ENCODE data around the gene OR1D5.
"Not testable (repeated sequence)": the region's sequence is repeated elsewhere in the genome, so short reads cannot be mapped to it uniquely, and the experiment has no call there.

Gene OR1D5

GRCh38 chr17:3063507-3063906, at the start of gene OR1D5:
Gene OR1D5, minus strand, starts transcription at chr17:3063607. Its CDS starts 0 bp downstream, at chr17:3063607.
- CTCF ChIA-PET; POLR2A ChIA-PET; DNase-seq (ENCODE audit: extremely low spot score): not testable (repeated sequence)

- CTCF ChIA-PET = no interaction called here
- TF ChIP-seq CTCF (IDR thresholded peaks at IDR 0.05; ENCODE audit: control extremely low read depth, extremely low read depth, low read depth, missing control alignments) = no peak
- no peak for DNase-seq (ENCODE audit: extremely low spot score)
- POLR2A ChIA-PET = no interaction called here
Observed at GRCh38 chr17:3104322-3104721, 40.9 kb upstream of the OR1D5 start, which contains the start of gene OR1D2. Gene OR1D2, minus strand, starts transcription at chr17:3104422. Its CDS starts 11,426 bp downstream, at chr17:3092996.

GRCh38 chr17:3073850-3074249, 10.4 kb upstream of the OR1D5 start:
- POLR2A ChIA-PET; CTCF ChIA-PET; DNase-seq (ENCODE audit: extremely low spot score): not testable (repeated sequence)

- DNase-seq (ENCODE audit: extremely low spot score); CTCF ChIA-PET; POLR2A ChIA-PET: not testable (repeated sequence)
Observed at GRCh38 chr17:3065192-3065591, 1.8 kb upstream of the OR1D5 start.

- DNase-seq (ENCODE audit: extremely low spot score); POLR2A ChIA-PET; CTCF ChIA-PET: not testable (repeated sequence)
Observed at GRCh38 chr17:3062824-3063377, 506 bp downstream of the OR1D5 start.

GRCh38 chr17:3054868-3055267, 8.5 kb downstream of the OR1D5 start:
- DNase-seq (ENCODE audit: extremely low spot score); POLR2A ChIA-PET; CTCF ChIA-PET: not testable (repeated sequence)

- POLR2A ChIA-PET = no interaction called here
- TF ChIP-seq CTCF (IDR thresholded peaks at IDR 0.05; ENCODE audit: control extremely low read depth, extremely low read depth, low read depth, missing control alignments) = no peak
Observed at GRCh38 chr17:3049705-3050295, 13.6 kb downstream of the OR1D5 start.

GRCh38 chr17:3048727-3049471, 14.5 kb downstream of the OR1D5 start:
- POLR2A ChIA-PET = no interaction called here

More at GRCh38 chr17:3049705-3050295, 13.6 kb downstream of the OR1D5 start:
- CTCF ChIA-PET = no interaction called here
- DNase-seq (ENCODE audit: extremely low spot score) = no peak

GRCh38 chr17:3046753-3047152, 16.7 kb downstream of the OR1D5 start:
- POLR2A ChIA-PET = no interaction called here
- TF ChIP-seq CTCF (IDR thresholded peaks at IDR 0.05; ENCODE audit: control extremely low read depth, extremely low read depth, low read depth, missing control alignments) = no peak
- DNase-seq (ENCODE audit: extremely low spot score) = no peak
- CTCF ChIA-PET = no interaction called here

More at GRCh38 chr17:3048727-3049471, 14.5 kb downstream of the OR1D5 start:
- CTCF ChIA-PET = interaction anchor here (0.8 to 1.4 kb wide), 2 partner anchors 9 to 598 kb away, joined by 3 read pairs; no protein-coding TSS in a partner anchor
- DNase-seq (ENCODE audit: extremely low spot score) = peak; percentile 83
- peak; percentile 69 for TF ChIP-seq CTCF (IDR thresholded peaks at IDR 0.05; ENCODE audit: control extremely low read depth, extremely low read depth, low read depth, missing control alignments)
